Cardiac muscle cell (in vitro differentiated cells and primary cell): ENCODE data around the gene ZNF134. TPM values are rescaled to one million over a fixed set of nuclear protein-coding genes. Genes with fewer than 3 reads are reported as not detected.
A peak's percentile ranks its signal among the peaks of the same experiment; 100 is the strongest.

Source experiments
- DNase-seq, 2 donors: peaks; one replicate each; pipeline versions ENCODE4 v3.0.0 to v3.0.0-alpha.2; 2010 to 2017; ENCODE audit warnings: low read depth in 1 of 2, low spot score in 1 of 2
- H3K27ac ChIP-seq: fragments of 200-600 bp; sonication (generic); 2 replicates; pipeline ENCODE4 v1.5.1; 2016
- H3K27me3 ChIP-seq: fragments of 200-600 bp; sonication (generic); 2 replicates; pipeline ENCODE4 v1.6.0; 2016; ENCODE audit warnings: control low read depth
- H3K36me3 ChIP-seq: fragments of 200-600 bp; sonication (generic); 2 replicates; pipeline ENCODE4 v1.5.1; 2016; ENCODE audit warnings: control low read depth
- H3K4me1 ChIP-seq: fragments of 200-600 bp; sonication (generic); 2 replicates; pipeline ENCODE4 v1.8.1; 2017; ENCODE audit warnings: low read depth, mild to moderate bottlenecking, mixed run types
- H3K4me3 ChIP-seq: fragments of 200-600 bp; sonication (generic); 2 replicates; pipeline ENCODE4 v1.5.1; 2016; ENCODE audit warnings: mild to moderate bottlenecking
- H3K9me3 ChIP-seq: fragments of 200-600 bp; sonication (generic); 2 replicates; pipeline ENCODE4 v1.5.1; 2017; ENCODE audit warnings: low read depth, mild to moderate bottlenecking, control low read depth
- CTCF ChIP-seq: IDR thresholded peaks from 2 replicates; pipeline ENCODE4 v1.5.1; 2012; ENCODE audit warnings: low read depth, mild to moderate bottlenecking, low read length
- polyA plus RNA-seq: library from polyadenylated mRNA; unstranded; fragments of >200 nt; fragmentation: Nextera tagmentation; extraction: Ambion mirVana; gene quantifications from 2 replicates; pipeline ENCODE4 v1.2.1, GENCODE V29; 2016
- total RNA-seq: library from RNA; depleted of rRNA; stranded (reverse); fragments of >200 nt; gene quantifications from 2 replicates; pipeline ENCODE4 v1.2.3, GENCODE V29; 2016

The ZNF134 gene
- total and polyA plus RNA-seq, 2 experiments from 2014 or later = 18.6 to 76.0 TPM

- TF ChIP-seq CTCF = peak; percentile 29
- Histone ChIP-seq H3K4me1 (peaks cover 8% of the 10 kb centered on the region), H3K27ac (peak within 1 kb of the TSS; percentile 68), H3K4me3 (peak within 1 kb of the TSS; percentile 81), H3K27me3 (no peaks in the 10 kb centered on the region), H3K9me3 (no peaks in the 10 kb centered on the region), H3K36me3 (peaks cover 12% of the 10 kb centered on the region)
- peak; percentile 99 for DNase-seq
Observed at GRCh38 chr19:57578487-57579205, 35.4 kb upstream of the ZNF134 start, which contains the start of gene ZNF416. Gene ZNF416, minus strand, starts transcription at chr19:57578911. Its CDS starts 207 bp downstream, at chr19:57578704.

- no peaks in the 10 kb centered on the region for H3K36me3 ChIP-seq
- no peak for DNase-seq
- no peaks in the 10 kb centered on the region for H3K9me3 ChIP-seq
- H3K27ac ChIP-seq = peak overlapping the region; percentile 83
- H3K4me1 ChIP-seq = peaks cover under 1% of the 10 kb centered on the region
- H3K27me3 ChIP-seq = no peaks in the 10 kb centered on the region
- no peak for TF ChIP-seq CTCF
- no peak overlapping the region for H3K4me3 ChIP-seq
Observed at GRCh38 chr19:57583104-57583520, 30.9 kb upstream of the ZNF134 start.

GRCh38 chr19:57583521-57584416, 30.3 kb upstream of the ZNF134 start, which contains the start of gene ZIK1:
Gene ZIK1, plus strand, starts transcription at chr19:57584145. Its CDS starts 212 bp downstream, at chr19:57584357.
- no peaks in the 10 kb centered on the region for H3K9me3 ChIP-seq
- DNase-seq = peak; percentile 95 to 97
- H3K4me3 ChIP-seq = peak within 1 kb of the TSS; percentile 74
- no peak for TF ChIP-seq CTCF
- H3K4me1 ChIP-seq = no peaks in the 10 kb centered on the region
- H3K27ac ChIP-seq = peak within 1 kb of the TSS; percentile 83
- peaks cover 3% of the 10 kb centered on the region for H3K36me3 ChIP-seq
- no peaks in the 10 kb centered on the region for H3K27me3 ChIP-seq

- peak in 1 of 2 donors; percentile 20 for DNase-seq
- H3K4me1 ChIP-seq = no peaks in the 10 kb centered on the region
- no peak overlapping the region for H3K27ac ChIP-seq
- H3K36me3 ChIP-seq = peaks cover 35% of the 10 kb centered on the region
- TF ChIP-seq CTCF = no peak
- no peaks in the 10 kb centered on the region for H3K27me3 ChIP-seq
- no peaks in the 10 kb centered on the region for H3K9me3 ChIP-seq
- H3K4me3 ChIP-seq = no peak overlapping the region
Observed at GRCh38 chr19:57587529-57587928, 26.5 kb upstream of the ZNF134 start.

GRCh38 chr19:57599377-57599760, 14.7 kb upstream of the ZNF134 start:
- H3K4me3 ChIP-seq = peak overlapping the region; percentile 72
- no peaks in the 10 kb centered on the region for H3K36me3 ChIP-seq
- peaks cover 7% of the 10 kb centered on the region for H3K4me1 ChIP-seq
- no peaks in the 10 kb centered on the region for H3K9me3 ChIP-seq
- no peak overlapping the region for H3K27ac ChIP-seq
- DNase-seq = no peak
- TF ChIP-seq CTCF = no peak
- H3K27me3 ChIP-seq = peaks cover 8% of the 10 kb centered on the region
